Measurements from ENCODE around the gene TPSAB1. TPM values are rescaled to one million over a fixed set of nuclear protein-coding genes. Genes with fewer than 3 reads are reported as not detected.
"Not testable (repeated sequence)": the region's sequence is repeated elsewhere in the genome, so short reads cannot be mapped to it uniquely, and the experiment has no call there.

Gene TPSAB1
- total RNA-seq, 1 experiment from 2014 or later = 0.25 TPM

GRCh38 chr16:1225051-1225451 is 15.5 kb upstream of the TPSAB1 start, which contains the start of gene TPSG1:
Gene TPSG1, minus strand, starts transcription at chr16:1225268. Its CDS starts 16 bp downstream, at chr16:1225252.
- intact Hi-C loops (cut with micrococcal nuclease) = no loop called here
- Histone ChIP-seq H3K9me3 (ENCODE audit: control insufficient read depth in 1 of 2, insufficient read depth in 1 of 2, low read depth in 1 of 2, low read length in 2 of 2) (no peaks in the 10 kb centered on the region), H3K9ac (ENCODE audit: low read length) (no peak within 1 kb of the TSS), H3K4me2 (ENCODE audit: low read length) (no peak within 1 kb of the TSS), H3K4me3 (replicated peaks in 1 of 2; ENCODE audit: low read depth in 1 of 2, low read length in 2 of 2) (no peak within 1 kb of the TSS), H4K20me1 (ENCODE audit: insufficient read depth) (no peaks in the 10 kb centered on the region), H3K9me2 (ENCODE audit: insufficient read depth) (no peaks in the 10 kb centered on the region), H3K27me3 (ENCODE audit: insufficient read depth, low read length) (no peaks in the 10 kb centered on the region), H2AFZ (ENCODE audit: low read depth, low read length, poor library complexity, severe bottlenecking) (no peak within 1 kb of the TSS), H3K27ac (ENCODE audit: low read depth, low read length) (no peak within 1 kb of the TSS), H3K36me3 (ENCODE audit: control insufficient read depth in 1 of 2, insufficient read depth in 2 of 2, low read length in 2 of 2) (no peaks in the 10 kb centered on the region), H3K4me1 (ENCODE audit: control insufficient read depth in 1 of 2, insufficient read depth in 2 of 2, low read length in 2 of 2) (no peaks in the 10 kb centered on the region), H3K79me2 (ENCODE audit: insufficient read depth, low read length) (no peaks in the 10 kb centered on the region)
- ChIA-PET CTCF (no interaction called here), RAD21 (ENCODE audit: low non-redundant PET in 1 of 2, low total read pairs in 2 of 2, uncharacterized antibody in 2 of 2, unreplicated experiment in 2 of 2) (no interaction called here), POLR2A (no interaction called here)
- no TSS peak for BruUV-seq (replicated peaks)
- TF ChIP-seq CTCF (IDR thresholded peaks at IDR 0.05 in 2 of 3, conservative IDR thresholded peaks at IDR 0.05 in 1 of 3; ENCODE audit: borderline replicate concordance in 1 of 3, insufficient read depth in 1 of 3, low read depth in 2 of 3, low read length in 2 of 3) = no peak
- TF ChIP-seq SP1 (IDR thresholded peaks at IDR 0.05; ENCODE audit: low read depth) = no peak
- no peak for TF ChIP-seq ATF3 (IDR thresholded peaks at IDR 0.05)
- TF ChIP-seq REST (IDR thresholded peaks at IDR 0.05; ENCODE audit: low read depth) = no peak
- TF ChIP-seq ELF1 (IDR thresholded peaks at IDR 0.05; ENCODE audit: borderline replicate concordance, low read depth) = no peak
- TF ChIP-seq POLR2AphosphoS5 (IDR thresholded peaks at IDR 0.05; ENCODE audit: low read depth, low read length) = no peak
- TF ChIP-seq SRF (IDR thresholded peaks at IDR 0.05; ENCODE audit: low read depth) = no peak
- TF ChIP-seq EZH2phosphoT487 (IDR thresholded peaks at IDR 0.05; ENCODE audit: borderline replicate concordance) = no peak
- TF ChIP-seq SIN3A (IDR thresholded peaks at IDR 0.05; ENCODE audit: low read depth) = no peak
- TF ChIP-seq FOSL1 (IDR thresholded peaks at IDR 0.05; ENCODE audit: low read depth) = no peak
- no peak for TF ChIP-seq CBX3 (IDR thresholded peaks at IDR 0.05; ENCODE audit: low read depth)
- TF ChIP-seq EGR1 (IDR thresholded peaks at IDR 0.05; ENCODE audit: low read depth) = no peak
- no peak for DNase-seq (ENCODE audit: low read depth, low spot score)
- no peak for ATAC-seq

- H2AFZ ChIP-seq (ENCODE audit: low read depth, low read length, poor library complexity, severe bottlenecking); H3K27me3 ChIP-seq (ENCODE audit: insufficient read depth, low read length); POLR2A ChIA-PET; CTCF ChIA-PET; DNase-seq (ENCODE audit: low read depth, low spot score); H3K79me2 ChIP-seq (ENCODE audit: insufficient read depth, low read length); H3K9ac ChIP-seq (ENCODE audit: low read length); H3K4me3 ChIP-seq (replicated peaks in 1 of 2; ENCODE audit: low read depth in 1 of 2, low read length in 2 of 2); H3K9me2 ChIP-seq (ENCODE audit: insufficient read depth); H4K20me1 ChIP-seq (ENCODE audit: insufficient read depth); H3K4me2 ChIP-seq (ENCODE audit: low read length); RAD21 ChIA-PET (ENCODE audit: low non-redundant PET in 1 of 2, low total read pairs in 2 of 2, uncharacterized antibody in 2 of 2, unreplicated experiment in 2 of 2); H3K36me3 ChIP-seq (ENCODE audit: control insufficient read depth in 1 of 2, insufficient read depth in 2 of 2, low read length in 2 of 2); H3K4me1 ChIP-seq (ENCODE audit: control insufficient read depth in 1 of 2, insufficient read depth in 2 of 2, low read length in 2 of 2); BruUV-seq (replicated peaks); intact Hi-C loops (cut with micrococcal nuclease); H3K9me3 ChIP-seq (ENCODE audit: control insufficient read depth in 1 of 2, insufficient read depth in 1 of 2, low read depth in 1 of 2, low read length in 2 of 2); H3K27ac ChIP-seq (ENCODE audit: low read depth, low read length): not testable (repeated sequence)
- peak; percentile 15; the same call in 1 of the 2 replicates for ATAC-seq
Observed at GRCh38 chr16:1225728-1226311, 14.7 kb upstream of the TPSAB1 start.

Measured in HCT116 (cell line).